Chondrocyte (in vitro differentiated cells): Measurements from ENCODE around the gene MUC3A. TPM values are rescaled to one million over a fixed set of nuclear protein-coding genes. Genes with fewer than 3 reads are reported as not detected.

Source experiments
- DNase-seq: peaks from one replicate; pipeline ENCODE4 v3.0.0; 2021; ENCODE audit warnings: mixed read lengths, low spot score
- H3K27ac Mint-ChIP-seq: one replicate; pipeline ENCODE4 v1.8.0; 2021; ENCODE audit warnings: mild to moderate bottlenecking, moderate library complexity, mixed read lengths; ENCODE audit not compliant: unreplicated experiment
- H3K27me3 Mint-ChIP-seq: 2 replicates; pipeline ENCODE4 v1.8.0; 2021; ENCODE audit warnings: low read depth, mixed read lengths
- H3K36me3 Mint-ChIP-seq: 2 replicates; pipeline ENCODE4 v1.8.0; 2021; ENCODE audit warnings: low read depth, mixed read lengths
- H3K4me1 Mint-ChIP-seq: 2 replicates; pipeline ENCODE4 v1.8.0; 2021; ENCODE audit warnings: low read depth, mild to moderate bottlenecking, mixed read lengths
- H3K4me3 Mint-ChIP-seq: one replicate; pipeline ENCODE4 v1.8.0; 2021; ENCODE audit warnings: mild to moderate bottlenecking, moderate library complexity, mixed read lengths; ENCODE audit not compliant: unreplicated experiment
- H3K9me3 Mint-ChIP-seq: 2 replicates; pipeline ENCODE4 v1.8.0; 2021; ENCODE audit warnings: low read depth, mixed read lengths
- CTCF ChIP-seq: fragments of 200-600 bp; sonication (generic); IDR thresholded peaks from 2 replicates; pipeline ENCODE4 v1.5.0; 2021; ENCODE audit warnings: antibody characterized with exemption, mild to moderate bottlenecking, moderate library complexity
- total RNA-seq: library from RNA; stranded (reverse); gene quantifications from 3 replicates; pipeline ENCODE4 v1.2.1, GENCODE V29; 2021

The MUC3A gene
- total RNA-seq, 1 donor from 2014 or later: not detected

- peak; percentile 86 for TF ChIP-seq CTCF
- Mint-ChIP-seq H3K4me1 (peaks cover 6% of the 10 kb centered on the region), H3K36me3 (no peaks in the 10 kb centered on the region), H3K27ac (no peak overlapping the region), H3K4me3 (peak overlapping the region; percentile 23), H3K9me3 (no peaks in the 10 kb centered on the region), H3K27me3 (peaks cover 64% of the 10 kb centered on the region)
- peak; percentile 97 for DNase-seq
Measured at GRCh38 chr7:100965723-100966541, 16.6 kb downstream of the MUC3A start.

GRCh38 chr7:100966542-100967291 lies 17.4 kb downstream of the MUC3A start:
- peak; percentile 16 for TF ChIP-seq CTCF
- no peak for DNase-seq
- Mint-ChIP-seq H3K4me3 (no peak overlapping the region), H3K9me3 (no peaks in the 10 kb centered on the region), H3K4me1 (peaks cover 6% of the 10 kb centered on the region), H3K36me3 (no peaks in the 10 kb centered on the region), H3K27me3 (peaks cover 71% of the 10 kb centered on the region), H3K27ac (no peak overlapping the region)

- Mint-ChIP-seq H3K27ac (no peak overlapping the region), H3K4me3 (no peak overlapping the region), H3K27me3 (peaks cover 75% of the 10 kb centered on the region), H3K4me1 (peaks cover 6% of the 10 kb centered on the region), H3K36me3 (no peaks in the 10 kb centered on the region), H3K9me3 (no peaks in the 10 kb centered on the region)
- no peak for DNase-seq
- no peak for TF ChIP-seq CTCF
Measured at GRCh38 chr7:100967292-100967863, 18.0 kb downstream of the MUC3A start.

GRCh38 chr7:100968031-100968430 lies 18.7 kb downstream of the MUC3A start:
- no peak for DNase-seq
- Mint-ChIP-seq H3K4me1 (peaks cover 6% of the 10 kb centered on the region), H3K4me3 (no peak overlapping the region), H3K27ac (no peak overlapping the region), H3K36me3 (peaks cover 1% of the 10 kb centered on the region), H3K9me3 (no peaks in the 10 kb centered on the region), H3K27me3 (peaks cover 73% of the 10 kb centered on the region)
- TF ChIP-seq CTCF: no peak

GRCh38 chr7:100968650-100969049 lies 19.3 kb downstream of the MUC3A start:
- DNase-seq: no peak
- peaks cover 6% of the 10 kb centered on the region for H3K4me1 Mint-ChIP-seq
- TF ChIP-seq CTCF: no peak
- H3K36me3 Mint-ChIP-seq: peaks cover 2% of the 10 kb centered on the region
- H3K9me3 Mint-ChIP-seq: no peaks in the 10 kb centered on the region
- no peak overlapping the region for H3K4me3 Mint-ChIP-seq
- H3K27ac Mint-ChIP-seq: no peak overlapping the region
- peaks cover 69% of the 10 kb centered on the region for H3K27me3 Mint-ChIP-seq
